ENCODE measurements around the gene GPR148. TPM values are rescaled to one million over a fixed set of nuclear protein-coding genes. Genes with fewer than 3 reads are reported as not detected.

GPR148 gene
- total RNA-seq, 1 experiment from 2014 or later, result not detected

- no peaks in the 10 kb centered on the region for H3K9me2 ChIP-seq (ENCODE audit: insufficient read depth)
- ChIA-PET POLR2A (no interaction called here), CTCF (no interaction called here), RAD21 (ENCODE audit: low non-redundant PET in 1 of 2, low total read pairs in 2 of 2, uncharacterized antibody in 2 of 2, unreplicated experiment in 2 of 2) (no interaction called here)
- H4K20me1 ChIP-seq (ENCODE audit: insufficient read depth), result no peaks in the 10 kb centered on the region
- no peaks in the 10 kb centered on the region for H3K9me3 ChIP-seq (ENCODE audit: control insufficient read depth in 1 of 2, insufficient read depth in 1 of 2, low read depth in 1 of 2, low read length in 2 of 2)
- H3K27me3 ChIP-seq (ENCODE audit: insufficient read depth, low read length), result no peaks in the 10 kb centered on the region
- ATAC-seq, result no peak
- no peaks in the 10 kb centered on the region for H3K4me1 ChIP-seq (ENCODE audit: control insufficient read depth in 1 of 2, insufficient read depth in 2 of 2, low read length in 2 of 2)
- no peak overlapping the region for H3K27ac ChIP-seq (ENCODE audit: low read depth, low read length)
- H3K4me3 ChIP-seq (replicated peaks in 1 of 2; ENCODE audit: low read depth in 1 of 2, low read length in 2 of 2), result no peak overlapping the region
- H2AFZ ChIP-seq (ENCODE audit: low read depth, low read length, poor library complexity, severe bottlenecking), result no peak overlapping the region
- no peaks in the 10 kb centered on the region for H3K36me3 ChIP-seq (ENCODE audit: control insufficient read depth in 1 of 2, insufficient read depth in 2 of 2, low read length in 2 of 2)
- no peaks in the 10 kb centered on the region for H3K79me2 ChIP-seq (ENCODE audit: insufficient read depth, low read length)
- BruUV-seq (replicated peaks), result no TSS peak
- DNase-seq (ENCODE audit: low read depth, low spot score), result no peak
- H3K4me2 ChIP-seq (ENCODE audit: low read length), result no peak overlapping the region
- TF ChIP-seq POLR2A (IDR thresholded peaks at IDR 0.05; ENCODE audit: borderline replicate concordance, extremely low read depth, insufficient read depth, insufficient read length) (no peak), CBX3 (IDR thresholded peaks at IDR 0.05; ENCODE audit: low read depth) (no peak), CEBPB (IDR thresholded peaks at IDR 0.05; ENCODE audit: low read depth) (no peak), CTCF (IDR thresholded peaks at IDR 0.05 in 2 of 3, conservative IDR thresholded peaks at IDR 0.05 in 1 of 3; ENCODE audit: borderline replicate concordance in 1 of 3, insufficient read depth in 1 of 3, low read depth in 2 of 3, low read length in 2 of 3) (no peak), EZH2 (IDR thresholded peaks at IDR 0.05) (no peak), EZH2phosphoT487 (IDR thresholded peaks at IDR 0.05; ENCODE audit: borderline replicate concordance) (no peak), JUND (IDR thresholded peaks at IDR 0.05) (no peak), ZNF274 (IDR thresholded peaks at IDR 0.05; ENCODE audit: low read depth, low read length) (no peak), YY1 (IDR thresholded peaks at IDR 0.05; ENCODE audit: extremely low read depth, insufficient replicate concordance, low read depth, low read length) (no peak), REST (IDR thresholded peaks at IDR 0.05; ENCODE audit: low read depth) (no peak), POLR2AphosphoS5 (IDR thresholded peaks at IDR 0.05; ENCODE audit: low read depth, low read length) (no peak), FOSL1 (IDR thresholded peaks at IDR 0.05; ENCODE audit: low read depth) (no peak), ZFX (IDR thresholded peaks at IDR 0.05) (no peak), SRF (IDR thresholded peaks at IDR 0.05; ENCODE audit: low read depth) (no peak), SIN3A (IDR thresholded peaks at IDR 0.05; ENCODE audit: low read depth) (no peak), MAX (IDR thresholded peaks at IDR 0.05) (no peak)
- intact Hi-C loops (cut with micrococcal nuclease), result no loop called here
- no peak overlapping the region for H3K9ac ChIP-seq (ENCODE audit: low read length)
Observed at GRCh38 chr2:130735200-130735599, 6.3 kb downstream of the GPR148 start.

All from HCT116 (cell line).